Activated effector memory CD4-positive, alpha-beta T cell treated with Interleukin-2 at 50 U/mL for 16 hours (primary cell): Measurements from ENCODE around the gene ART3.
A peak's percentile ranks its signal among the peaks of the same experiment; 100 is the strongest.

Experiments
- DNase-seq: peaks from one replicate; pipeline ENCODE4 v3.0.0-alpha.2; 2020

ART3 gene

GRCh38 chr4:76074993-76075600 is 588 bp downstream of the ART3 start:
- no peak for DNase-seq

DNA sequence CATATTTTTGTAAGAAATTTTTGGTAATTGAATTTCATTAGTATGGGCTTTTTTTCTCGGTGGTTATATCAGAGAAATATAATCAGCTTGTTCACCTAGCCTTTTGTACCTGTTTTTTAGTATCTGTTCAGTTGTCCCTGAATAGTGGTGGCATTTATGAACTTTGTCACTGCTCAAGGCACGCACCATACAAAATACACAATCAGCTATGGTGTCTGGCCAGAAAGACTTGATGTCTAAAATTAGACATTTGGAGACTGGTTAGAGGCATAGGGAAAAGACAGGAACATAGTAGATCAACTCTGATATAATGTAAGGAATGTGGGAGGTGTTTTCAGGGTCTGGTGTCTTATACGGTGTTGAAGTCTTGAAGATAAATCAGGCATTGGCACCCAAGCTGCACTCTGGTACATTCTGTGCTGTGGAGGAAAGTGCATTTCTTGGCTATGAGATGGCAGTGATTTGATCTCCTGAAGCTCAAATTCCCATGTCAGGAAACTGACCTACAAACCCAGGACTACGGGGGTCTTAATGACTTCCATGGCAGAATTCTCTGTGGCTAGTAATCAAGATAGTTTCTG is 3.6 kb downstream of the ART3 start:
- DNase-seq, result no peak

DNA sequence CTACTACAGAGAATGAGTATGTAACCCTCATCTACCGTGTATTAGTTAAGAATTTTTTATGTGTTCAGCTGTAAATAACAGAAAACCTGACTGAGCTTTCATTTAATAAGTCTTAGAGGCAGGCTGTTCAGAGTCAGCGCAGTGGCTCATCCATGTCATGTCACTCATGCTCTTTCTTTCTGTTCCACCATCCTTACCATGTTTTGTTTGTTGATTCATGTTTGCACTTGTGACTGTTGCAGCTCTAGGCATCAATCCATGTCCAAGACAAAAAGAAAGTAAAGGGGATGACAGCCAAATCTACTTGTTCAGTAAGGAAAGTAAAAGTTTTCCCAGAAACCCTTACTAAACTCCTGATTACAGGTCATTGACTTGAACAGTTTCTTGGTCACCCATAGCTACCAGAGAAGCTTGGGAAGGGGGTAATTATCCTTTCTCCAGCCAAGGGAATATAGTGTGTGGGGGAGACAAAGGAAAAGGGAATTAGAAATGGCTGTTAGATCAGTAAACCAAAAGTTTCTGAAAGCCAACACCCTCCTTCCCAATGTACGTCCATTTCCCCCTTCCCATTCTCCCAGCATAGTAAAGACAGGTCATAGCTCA is 9.0 kb downstream of the ART3 start:
- no peak for DNase-seq

GRCh38 chr4:76084542-76084941 is 10.0 kb downstream of the ART3 start:
- DNase-seq, result no peak

DNA sequence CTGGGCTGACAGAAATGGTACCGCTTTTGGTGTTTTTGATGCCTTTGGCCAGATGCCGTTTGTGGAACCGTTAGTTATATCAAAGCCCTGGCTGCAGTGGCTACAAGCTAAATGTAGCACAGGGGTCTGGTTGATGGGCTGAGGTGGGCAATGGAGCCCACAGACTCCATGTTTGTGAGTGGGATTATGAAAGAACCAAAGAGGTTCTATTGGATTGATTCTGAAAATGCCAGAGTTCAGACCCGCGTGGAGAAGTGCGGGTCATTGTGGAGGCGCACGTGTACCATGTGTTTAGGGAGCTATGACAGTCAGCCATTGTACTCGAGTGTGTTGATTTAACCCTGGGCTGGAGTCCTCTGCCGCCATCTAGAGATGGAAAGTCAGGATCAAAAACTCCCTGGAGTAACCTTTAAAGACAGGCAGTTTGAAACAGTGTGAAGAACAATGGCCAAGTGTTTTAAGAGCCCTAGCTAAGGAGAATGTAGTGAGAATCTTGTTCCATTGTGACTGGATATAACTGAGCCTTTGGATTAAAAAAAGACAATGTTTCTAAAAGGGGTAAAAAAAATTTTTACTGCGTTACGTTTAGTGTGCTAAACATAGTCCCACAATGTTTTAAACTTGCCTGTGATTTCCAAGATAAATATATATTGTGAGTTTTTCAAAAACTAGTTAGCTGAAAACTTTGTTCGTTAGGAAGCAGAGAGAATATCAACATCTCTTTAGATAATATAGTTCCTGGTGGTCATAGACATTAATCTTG is 12.7 kb downstream of the ART3 start:
- DNase-seq, result no peak

- no peak for DNase-seq
These were observed 14.2 kb downstream of the ART3 start for GRCh38 chr4:76088719-76089118.

GRCh38 chr4:76090241-76090691 is 15.8 kb downstream of the ART3 start:
- DNase-seq, result no peak

DNA sequence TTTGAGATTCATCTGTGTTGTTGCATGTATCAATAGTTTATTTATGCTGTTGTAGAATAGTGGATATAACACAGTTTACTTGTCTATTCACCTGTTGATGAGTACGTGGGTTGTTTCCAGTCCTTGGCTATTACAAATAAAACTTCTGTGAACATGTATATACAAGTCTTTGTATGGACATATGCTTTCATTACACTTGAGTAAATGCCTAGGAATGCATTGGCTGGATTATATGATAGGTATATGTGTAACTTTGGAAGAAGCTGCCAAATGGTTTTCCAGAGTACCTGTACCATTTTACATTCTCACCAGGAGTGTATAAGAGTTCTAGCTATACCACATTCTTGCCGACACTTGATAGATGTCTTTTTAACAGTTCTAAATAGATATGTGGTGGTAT is 16.5 kb downstream of the ART3 start:
- DNase-seq, result no peak

DNA sequence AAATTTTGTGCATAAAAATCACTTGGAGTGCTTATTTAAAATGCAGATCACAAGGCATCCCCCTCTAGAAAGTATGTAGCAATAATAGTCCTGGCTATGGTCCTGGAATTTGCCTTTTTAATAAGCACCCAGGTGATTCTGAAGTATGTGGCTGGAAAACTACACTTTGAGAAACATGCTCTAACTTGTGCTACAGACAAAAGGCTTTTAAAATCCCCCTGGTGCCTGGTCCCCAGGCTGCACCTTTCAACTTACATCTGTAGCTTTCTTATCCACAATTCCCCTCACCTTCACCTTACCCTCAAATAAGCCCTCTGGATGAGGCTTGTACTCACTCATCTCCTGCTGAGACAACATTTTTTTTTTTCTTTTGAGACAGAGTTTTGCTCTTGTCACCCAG is 21.1 kb downstream of the ART3 start:
- no peak for DNase-seq

GRCh38 chr4:76096076-76096475 is 21.6 kb downstream of the ART3 start:
- no peak for DNase-seq

- no peak for DNase-seq
These were observed 31.1 kb downstream of the ART3 start for GRCh38 chr4:76105652-76106051.

DNA sequence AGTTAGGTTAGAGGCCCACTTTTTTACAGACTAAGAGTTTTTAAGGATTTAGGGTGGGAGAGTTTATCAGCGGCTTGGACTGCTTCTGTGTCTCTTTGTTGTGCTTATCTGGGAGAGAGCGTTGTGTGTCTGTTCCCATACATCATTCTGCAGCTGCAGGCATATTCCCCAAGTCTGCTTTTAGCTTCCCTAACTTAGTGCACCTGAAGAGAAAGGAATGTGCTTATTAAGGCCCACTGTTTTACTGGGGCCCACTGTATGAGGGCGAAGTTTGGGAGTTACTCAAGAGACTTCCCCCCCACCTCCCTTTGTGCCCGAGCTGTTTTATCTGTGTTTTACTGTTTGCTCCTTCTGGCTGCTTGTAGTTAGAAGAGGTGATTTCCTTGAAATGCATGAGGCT is 31.9 kb downstream of the ART3 start:
- DNase-seq, result no peak

DNA sequence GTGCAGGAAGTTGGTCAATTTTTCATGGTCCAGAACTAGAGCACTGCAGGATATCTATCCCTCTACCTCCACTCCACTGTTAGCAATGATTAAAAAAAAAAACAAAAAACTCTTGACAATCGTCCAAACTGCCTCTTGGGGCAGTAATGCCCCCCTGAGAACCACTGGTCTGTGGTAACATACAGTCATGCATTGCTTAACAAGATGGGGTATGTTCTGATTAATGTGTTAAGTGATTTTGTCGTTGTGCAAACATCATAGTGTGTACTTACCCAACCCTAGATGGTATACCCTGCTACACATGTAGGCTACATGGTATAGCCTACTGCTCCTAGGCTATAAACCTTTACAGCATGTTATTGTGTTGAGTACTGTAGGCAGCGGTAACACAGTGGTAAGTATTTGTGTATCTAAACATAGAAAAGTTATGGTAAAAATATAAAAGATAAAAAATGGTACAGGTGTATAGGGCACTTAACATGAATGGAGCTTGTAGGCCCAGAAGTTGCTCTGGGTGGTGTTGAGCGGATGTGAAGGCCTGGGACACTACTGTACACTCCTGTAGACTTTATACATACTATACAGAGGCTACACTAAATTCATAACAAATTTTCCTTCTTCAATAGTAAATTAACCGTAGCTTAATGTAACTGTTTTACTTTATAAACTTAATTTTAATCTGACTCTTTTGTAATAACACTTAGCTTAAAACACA is 34.1 kb downstream of the ART3 start:
- DNase-seq, result no peak

DNA sequence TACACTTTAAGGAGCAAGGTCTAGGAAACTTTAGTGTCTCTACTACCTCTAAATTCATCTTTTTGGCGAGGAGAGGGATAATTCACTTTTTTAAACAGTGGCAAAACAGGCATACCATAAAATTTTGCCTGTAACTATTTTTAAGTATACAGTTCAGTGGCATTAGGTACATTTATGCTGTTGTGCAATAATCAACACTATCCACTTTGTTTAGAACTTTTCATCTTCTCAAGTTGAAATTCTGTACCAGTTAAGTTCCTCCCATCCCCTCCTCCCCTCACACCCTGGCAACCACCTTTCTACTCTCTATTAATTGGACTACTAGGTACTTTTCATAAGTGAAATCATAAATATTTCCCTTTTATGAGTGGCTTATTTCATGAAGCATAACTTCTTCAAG is 42.3 kb downstream of the ART3 start:
- no peak for DNase-seq

DNA sequence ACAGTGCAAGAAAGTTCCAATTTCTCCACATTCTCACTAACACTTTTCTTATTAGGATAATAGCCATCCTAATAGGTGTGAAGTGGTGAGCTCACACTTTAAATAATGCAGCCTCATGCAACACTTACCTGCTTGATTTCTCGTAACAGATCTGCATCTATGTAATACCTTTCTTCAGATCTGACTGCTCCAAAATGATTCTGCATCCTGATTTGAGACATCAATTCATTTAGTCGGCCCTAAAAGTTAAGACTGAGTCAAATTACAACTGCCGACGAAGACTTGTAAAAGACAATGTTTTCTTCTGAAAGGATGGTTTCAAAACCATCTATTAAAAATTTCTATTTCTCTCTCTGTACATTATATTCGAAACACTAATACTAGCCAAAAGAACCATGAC is 43.0 kb downstream of the ART3 start:
- no peak for DNase-seq

DNA sequence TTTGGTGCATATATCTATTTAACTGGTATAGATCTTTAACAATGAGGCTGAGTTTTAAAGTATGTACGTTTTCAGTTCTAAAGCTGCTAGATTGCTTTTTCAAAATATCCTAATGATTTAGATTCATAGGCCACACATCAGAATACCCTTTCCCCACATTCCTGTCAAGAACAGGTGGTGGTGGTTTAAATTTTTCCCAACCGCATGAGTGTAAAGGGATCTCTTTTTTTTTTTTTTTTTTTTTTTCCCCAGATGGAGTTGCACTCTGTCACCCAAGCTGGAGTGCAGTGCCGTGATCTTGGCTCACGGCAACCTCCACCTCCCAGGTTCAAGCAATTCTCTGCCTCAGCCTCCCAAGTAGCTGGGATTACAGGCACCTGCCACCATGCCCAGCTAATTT is 45.7 kb downstream of the ART3 start:
- no peak for DNase-seq

- DNase-seq, result no peak
These were observed 51.3 kb downstream of the ART3 start for GRCh38 chr4:76125816-76126215.

GRCh38 chr4:76127754-76128153 is 53.2 kb downstream of the ART3 start:
- no peak for DNase-seq

GRCh38 chr4:76141241-76141640 is 66.7 kb downstream of the ART3 start:
- DNase-seq, result no peak

- no peak for DNase-seq
These were observed 70.0 kb downstream of the ART3 start for GRCh38 chr4:76144546-76144945.

GRCh38 chr4:76147454-76148141 is 73.1 kb downstream of the ART3 start:
- peak; percentile 15 for DNase-seq

DNA sequence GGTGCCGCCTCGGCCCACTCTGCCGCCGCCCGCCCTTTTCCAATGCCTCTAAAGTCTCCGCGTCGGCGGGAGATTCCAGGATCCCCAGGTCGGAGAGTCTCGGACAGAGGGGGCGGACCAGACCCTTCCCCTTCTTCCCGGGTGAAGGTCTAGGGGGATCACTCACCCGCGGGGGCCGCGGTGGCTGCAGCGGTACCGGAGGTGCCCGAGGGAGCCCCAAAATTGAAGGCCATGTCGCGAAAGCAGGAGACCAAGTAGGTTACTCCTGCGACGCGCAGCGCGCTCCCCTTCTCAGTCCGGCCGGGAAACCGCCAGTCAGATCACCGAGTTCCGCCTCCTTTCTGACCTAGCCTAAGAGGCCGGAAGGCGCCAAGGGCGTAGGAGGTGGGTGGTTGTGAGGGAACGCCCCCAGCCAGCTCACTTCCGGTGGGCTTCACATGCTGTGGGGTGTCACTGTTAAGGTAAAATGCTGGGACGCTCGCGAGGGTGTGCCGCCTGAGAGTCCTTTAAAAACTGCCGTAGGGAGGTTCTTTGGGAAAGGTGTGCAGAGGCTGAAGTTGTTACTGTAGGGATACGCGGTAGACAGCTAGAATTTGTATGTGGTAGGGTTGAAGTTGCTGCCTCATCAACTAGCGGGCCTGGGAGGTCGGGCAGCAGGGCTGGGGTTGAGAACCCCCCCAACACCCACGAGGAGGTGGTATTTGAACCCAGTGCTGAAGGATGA is 73.8 kb downstream of the ART3 start, which contains the start of gene NUP54:
Gene NUP54 (minus strand): TSS at position 256 of the 724 bp plus-strand sequence. CDS start 23 bp downstream, at position 233.
- DNase-seq, result peak; percentile 93
